ENCODE data around the gene LRMDA. TPM values are rescaled to one million over a fixed set of nuclear protein-coding genes. Genes with fewer than 3 reads are reported as not detected.

Gene LRMDA
- total and polyA plus RNA-seq, 10 of the 15 experiments (the other 5 are each of a cell fraction or from before 2014, with no cell fraction given), result 0.07 to 0.54 (median 0.29) TPM; not detected in 4

GRCh38 chr10:75538144-75538543, 106.7 kb downstream of the LRMDA start:
- no TSS peak for BruUV-seq (replicated peaks)

More at GRCh38 chr10:75538144-75538543, 106.7 kb downstream of the LRMDA start:
- in situ Hi-C loops (cut with MboI) (no loop called here), intact Hi-C loops (cut with micrococcal nuclease; ENCODE audit: unreplicated experiment) (no loop called here)
- no peaks in the 10 kb centered on the region; the same call in 1 of the 2 replicates for H3K4me1 ChIP-seq (ENCODE audit: control insufficient read depth, insufficient read depth, low read length)
- no peaks in the 10 kb centered on the region for H3K79me2 ChIP-seq (ENCODE audit: control insufficient read depth, insufficient read depth, low read length)
- TF ChIP-seq E2F8 (IDR thresholded peaks at IDR 0.05; ENCODE audit: low read depth, partially characterized antibody) (no peak), ZNF217 (IDR thresholded peaks at IDR 0.05) (no peak), KLF5 (IDR thresholded peaks at IDR 0.05; ENCODE audit: partially characterized antibody) (no peak), NFYB (IDR thresholded peaks at IDR 0.05; ENCODE audit: insufficient read depth, low read depth, low read length) (no peak), ESRRA (IDR thresholded peaks at IDR 0.05; ENCODE audit: low read length) (no peak), CBX3 (IDR thresholded peaks at IDR 0.05; ENCODE audit: borderline replicate concordance, low read depth) (no peak), ATF7 (IDR thresholded peaks at IDR 0.05; ENCODE audit: low read depth) (no peak), SPI1 (IDR thresholded peaks at IDR 0.05; ENCODE audit: borderline replicate concordance, insufficient read depth, low read depth, low read length) (no peak), SMARCA5 (IDR thresholded peaks at IDR 0.05) (no peak), IRF5 (IDR thresholded peaks at IDR 0.05; ENCODE audit: borderline replicate concordance) (no peak), LARP7 (IDR thresholded peaks at IDR 0.05) (no peak), ZBTB40 (IDR thresholded peaks at IDR 0.05; ENCODE audit: borderline replicate concordance) (no peak)
- H3K27ac ChIP-seq (ENCODE audit: control insufficient read depth, insufficient read depth), result no peak overlapping the region
- DNase-seq (ENCODE audit: low read depth, low spot score), result no peak
- 26% methylated on average over 8 of the region's 8 CpGs for WGBS (ENCODE audit: insufficient coverage, insufficient replicate concordance, low lambda C conversion rate, missing lambda C conversion rate)
- no peak overlapping the region for H2AFZ ChIP-seq (ENCODE audit: control insufficient read depth, low read depth, low read length)
- H3K4me2 ChIP-seq (ENCODE audit: control insufficient read depth, insufficient read depth), result no peak overlapping the region
- H3K27me3 ChIP-seq (replicated peaks in 1 of 2; ENCODE audit: control insufficient read depth in 2 of 2, insufficient read depth in 2 of 2, low read length in 1 of 2), result no peaks in the 10 kb centered on the region; a peak in 1 of 4 replicates
- H3K4me3 ChIP-seq, result no peak overlapping the region
- no peaks in the 10 kb centered on the region for H3K36me3 ChIP-seq (ENCODE audit: control insufficient read depth in 2 of 2, insufficient read depth in 2 of 2, low read length in 1 of 2)
- ChIA-PET SMC1A (ENCODE audit: uncharacterized antibody, unreplicated experiment) (interaction anchor here (0.7 to 2.8 kb wide), 7 partner anchors 9 to 443 kb away, joined by 3 to 11 read pairs (median 5); partner anchors contain the start of gene ZNF503), RAD21 (ENCODE audit: unreplicated experiment) (interaction anchor here (0.6 kb wide), 1 partner anchor 43 kb away, joined by 3 read pairs; no protein-coding TSS in a partner anchor), CTCF (no interaction called here), POLR2A (interaction anchor here (1.3 kb wide), 1 partner anchor 85 kb away, joined by 3 read pairs; no protein-coding TSS in a partner anchor)
- H3K9ac ChIP-seq (ENCODE audit: control insufficient read depth, insufficient read depth, low read length), result no peak overlapping the region
- no peak for ATAC-seq
- H4K20me1 ChIP-seq (ENCODE audit: control insufficient read depth, insufficient read depth), result no peaks in the 10 kb centered on the region
- FAIRE-seq, result no peak
- H3K9me3 ChIP-seq (replicated peaks; ENCODE audit: control insufficient read depth, insufficient read depth, low read length), result no peaks in the 10 kb centered on the region

All from GM12878 (cell line).